Panc1 (cell line): ENCODE measurements around the gene PRAMEF20.
"Not testable (repeated sequence)": the region's sequence is repeated elsewhere in the genome, so short reads cannot be mapped to it uniquely, and the experiment has no call there.

Experiments
- POLR2AphosphoS5 ChIP-seq: IDR thresholded peaks from 2 replicates; pipeline ENCODE4 v1.6.1; 2012; ENCODE audit warnings: mild to moderate bottlenecking, low read depth, low read length, moderate library complexity
- REST ChIP-seq, 2 experiments: IDR thresholded peaks; 2 replicates each; pipeline ENCODE4 v1.6.1; 2011 to 2012; ENCODE audit warnings: low read depth in 2 of 2, control low read depth in 1 of 2, low read length in 1 of 2, mild to moderate bottlenecking in 1 of 2, moderate library complexity in 1 of 2; ENCODE audit not compliant: insufficient read depth in 1 of 2
- SIN3A ChIP-seq: IDR thresholded peaks from 2 replicates; pipeline ENCODE4 v1.6.1; 2012; ENCODE audit warnings: low read depth, mild to moderate bottlenecking, low read length, moderate library complexity, borderline replicate concordance; ENCODE audit not compliant: insufficient read depth
- TCF7L2 ChIP-seq: IDR thresholded peaks from 2 replicates; pipeline ENCODE4 v1.6.1; 2011; ENCODE audit warnings: mild to moderate bottlenecking, low read depth, low read length, inconsistent platforms
- TF ChIP-seq, protein P1 (sequence below): fragments of 450-650 bp; IDR thresholded peaks from 2 replicates; pipeline ENCODE4 v1.5.1; 2017; ENCODE audit warnings: mild to moderate bottlenecking

GRCh38 chr1:13394761-13395160 lies 15.5 kb upstream of the PRAMEF20 start:
- TF ChIP-seq, protein P1, sequence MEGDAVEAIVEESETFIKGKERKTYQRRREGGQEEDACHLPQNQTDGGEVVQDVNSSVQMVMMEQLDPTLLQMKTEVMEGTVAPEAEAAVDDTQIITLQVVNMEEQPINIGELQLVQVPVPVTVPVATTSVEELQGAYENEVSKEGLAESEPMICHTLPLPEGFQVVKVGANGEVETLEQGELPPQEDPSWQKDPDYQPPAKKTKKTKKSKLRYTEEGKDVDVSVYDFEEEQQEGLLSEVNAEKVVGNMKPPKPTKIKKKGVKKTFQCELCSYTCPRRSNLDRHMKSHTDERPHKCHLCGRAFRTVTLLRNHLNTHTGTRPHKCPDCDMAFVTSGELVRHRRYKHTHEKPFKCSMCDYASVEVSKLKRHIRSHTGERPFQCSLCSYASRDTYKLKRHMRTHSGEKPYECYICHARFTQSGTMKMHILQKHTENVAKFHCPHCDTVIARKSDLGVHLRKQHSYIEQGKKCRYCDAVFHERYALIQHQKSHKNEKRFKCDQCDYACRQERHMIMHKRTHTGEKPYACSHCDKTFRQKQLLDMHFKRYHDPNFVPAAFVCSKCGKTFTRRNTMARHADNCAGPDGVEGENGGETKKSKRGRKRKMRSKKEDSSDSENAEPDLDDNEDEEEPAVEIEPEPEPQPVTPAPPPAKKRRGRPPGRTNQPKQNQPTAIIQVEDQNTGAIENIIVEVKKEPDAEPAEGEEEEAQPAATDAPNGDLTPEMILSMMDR, result not testable (repeated sequence)
- not testable (repeated sequence) for TF ChIP-seq TCF7L2; POLR2AphosphoS5; REST (IDR thresholded peaks at IDR 0.05; ENCODE audit: insufficient read depth in 1 of 2, low read depth in 2 of 2, low read length in 1 of 2); SIN3A
